Keratinocyte (primary cell): ENCODE data around the gene AKT1. TPM values are rescaled to one million over a fixed set of nuclear protein-coding genes. Genes with fewer than 3 reads are reported as not detected.

Source experiments
- DNase-seq: peaks from one replicate; pipeline ENCODE4 v3.0.0-alpha.2; 2011; ENCODE audit warnings: low read depth, missing footprints, low spot score
- FAIRE-seq: peaks from 2 replicates; lab custom pipeline; 2011; peaks lifted over from hg19 to GRCh38; lab: Jason Lieb, UNC
- H2AFZ ChIP-seq: 2 replicates; pipeline ENCODE4 v1.6.0; 2012; ENCODE audit warnings: low read length, control low read depth, inconsistent platforms; ENCODE audit not compliant: control insufficient read depth
- H3K27ac ChIP-seq: 2 replicates; pipeline ENCODE4 v1.5.1; 2011; ENCODE audit warnings: low read length; ENCODE audit not compliant: control insufficient read depth, insufficient read depth
- H3K27me3 ChIP-seq: 3 replicates; pipeline ENCODE4 v1.6.0; 2011; ENCODE audit warnings: low read length; ENCODE audit not compliant: control insufficient read depth, insufficient read depth; ENCODE audit errors: extremely low read depth
- H3K36me3 ChIP-seq, 2 experiments: 2 replicates in 1 of 2; 3 replicates in 1 of 2; pipeline ENCODE4 v1.5.1; 2011; ENCODE audit warnings: low read length in 2 of 2, mild to moderate bottlenecking in 1 of 2; ENCODE audit not compliant: control insufficient read depth in 2 of 2, insufficient read depth in 2 of 2; ENCODE audit errors: extremely low read depth in 1 of 2
- H3K4me1 ChIP-seq: 3 replicates; pipeline ENCODE4 v1.5.1; 2011; ENCODE audit warnings: low read length; ENCODE audit not compliant: control insufficient read depth, insufficient read depth; ENCODE audit errors: extremely low read depth
- H3K4me2 ChIP-seq: 3 replicates; pipeline ENCODE4 v1.6.0; 2011; ENCODE audit warnings: low read depth, low read length; ENCODE audit not compliant: control insufficient read depth, insufficient read depth; ENCODE audit errors: extremely low read depth
- H3K4me3 ChIP-seq, 3 experiments: fragments of 200-600 bp in 1 of 3; sonication (generic) in 1 of 3; 2 replicates in 2 of 3; 3 replicates in 1 of 3; pipeline ENCODE4 v1.5.1; 2011 to 2016; ENCODE audit warnings: low read length in 3 of 3, mild to moderate bottlenecking in 3 of 3, control low read depth in 2 of 3, inconsistent platforms in 1 of 3, low read depth in 1 of 3, mixed read lengths in 1 of 3, mixed run types in 1 of 3, moderate library complexity in 1 of 3; ENCODE audit not compliant: control insufficient read depth in 2 of 3, insufficient read depth in 2 of 3; ENCODE audit errors: extremely low read depth in 1 of 3
- H3K79me2 ChIP-seq: 2 replicates; pipeline ENCODE4 v1.6.0; 2012; ENCODE audit warnings: low read length; ENCODE audit not compliant: control insufficient read depth, insufficient read depth
- H3K9ac ChIP-seq: 3 replicates; pipeline ENCODE4 v1.6.0; 2011; ENCODE audit warnings: low read length; ENCODE audit not compliant: control insufficient read depth, insufficient read depth; ENCODE audit errors: extremely low read depth
- H3K9me1 ChIP-seq: 3 replicates; pipeline ENCODE4 v1.6.0; 2011; ENCODE audit warnings: low read length; ENCODE audit not compliant: control insufficient read depth, insufficient read depth; ENCODE audit errors: extremely low read depth
- H3K9me3 ChIP-seq: 2 replicates; pipeline ENCODE4 v1.5.1; 2012; ENCODE audit warnings: low read depth, low read length; ENCODE audit not compliant: control insufficient read depth
- H4K20me1 ChIP-seq: 3 replicates; pipeline ENCODE4 v1.6.0; 2011; ENCODE audit warnings: low read length; ENCODE audit not compliant: control insufficient read depth, insufficient read depth; ENCODE audit errors: extremely low read depth
- EZH2 ChIP-seq: IDR thresholded peaks from one replicate; pipeline ENCODE4 v1.6.1; 2012; ENCODE audit warnings: inconsistent platforms, mild to moderate bottlenecking, low read length, moderate library complexity
- dilution Hi-C: fragments of 300-500 bp; cut with MboI; formaldehyde crosslinking; loops from one replicate; pipeline ENCODE4 v1.7.0; 2020; ENCODE audit warnings: low sequenced_read_pairs; ENCODE audit not compliant: extremely low pct_ligation_motif_present
- polyA plus RNA-seq, 5 experiments: library from polyadenylated mRNA; depleted of rRNA in 3 of 5; stranded (reverse) in 3 of 5; stranded (forward) in 1 of 5; unstranded in 1 of 5; fragments of >200 nt; gene quantifications; 1 replicate in 1 of 5; 2 replicates in 3 of 5; 3 replicates in 1 of 5; pipeline versions ENCODE4 v1.2.1 to v1.2.3, GENCODE V29; 2011 to 2012; ENCODE audit warnings: missing spikeins in 2 of 5, low read depth in 1 of 5, low replicate concordance in 1 of 5
- TF ChIP-seq, protein P1 (sequence below), 3 experiments: IDR thresholded peaks in 1 of 3; conservative IDR thresholded peaks in 1 of 3; optimal IDR thresholded peaks in 1 of 3; 2 replicates in 2 of 3; 3 replicates in 1 of 3; pipeline versions ENCODE3 to v1.5.1; 2011; ENCODE audit warnings: low read length in 3 of 3, mild to moderate bottlenecking in 3 of 3, moderate library complexity in 2 of 3, control low read depth in 1 of 3, inconsistent platforms in 1 of 3; ENCODE audit not compliant: insufficient read depth in 2 of 3; ENCODE audit errors: extremely low read depth in 1 of 3

The AKT1 gene
- polyA plus RNA-seq, 1 donor (not counting 4 experiments of a cell fraction or from before 2014, with no cell fraction given): 82.3 TPM

- H4K20me1 ChIP-seq: peaks cover 7% of the 10 kb centered on the region
- dilution Hi-C loops: no loop called here
- DNase-seq (no peak), FAIRE-seq (no peak)
- peaks cover 10 to 11% of the 10 kb centered on the region in 2 experiments for H3K36me3 ChIP-seq
- no peaks in the 10 kb centered on the region for H3K9me3 ChIP-seq
- H3K79me2 ChIP-seq: peaks cover 25% of the 10 kb centered on the region
- H3K27me3 ChIP-seq: no peaks in the 10 kb centered on the region
- no peak overlapping the region for H3K4me2 ChIP-seq
- H3K4me1 ChIP-seq: no peaks in the 10 kb centered on the region
- TF ChIP-seq, protein P1, sequence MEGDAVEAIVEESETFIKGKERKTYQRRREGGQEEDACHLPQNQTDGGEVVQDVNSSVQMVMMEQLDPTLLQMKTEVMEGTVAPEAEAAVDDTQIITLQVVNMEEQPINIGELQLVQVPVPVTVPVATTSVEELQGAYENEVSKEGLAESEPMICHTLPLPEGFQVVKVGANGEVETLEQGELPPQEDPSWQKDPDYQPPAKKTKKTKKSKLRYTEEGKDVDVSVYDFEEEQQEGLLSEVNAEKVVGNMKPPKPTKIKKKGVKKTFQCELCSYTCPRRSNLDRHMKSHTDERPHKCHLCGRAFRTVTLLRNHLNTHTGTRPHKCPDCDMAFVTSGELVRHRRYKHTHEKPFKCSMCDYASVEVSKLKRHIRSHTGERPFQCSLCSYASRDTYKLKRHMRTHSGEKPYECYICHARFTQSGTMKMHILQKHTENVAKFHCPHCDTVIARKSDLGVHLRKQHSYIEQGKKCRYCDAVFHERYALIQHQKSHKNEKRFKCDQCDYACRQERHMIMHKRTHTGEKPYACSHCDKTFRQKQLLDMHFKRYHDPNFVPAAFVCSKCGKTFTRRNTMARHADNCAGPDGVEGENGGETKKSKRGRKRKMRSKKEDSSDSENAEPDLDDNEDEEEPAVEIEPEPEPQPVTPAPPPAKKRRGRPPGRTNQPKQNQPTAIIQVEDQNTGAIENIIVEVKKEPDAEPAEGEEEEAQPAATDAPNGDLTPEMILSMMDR (optimal IDR thresholded peaks at IDR 0.05 in 1 of 3, IDR thresholded peaks at IDR 0.05 in 1 of 3, conservative IDR thresholded peaks at IDR 0.05 in 1 of 3; ENCODE audit: extremely low read depth in 1 of 3, insufficient read depth in 2 of 3, low read length in 3 of 3): no peak
- TF ChIP-seq EZH2: no peak
- no peak overlapping the region for H3K9ac ChIP-seq
- no peaks in the 10 kb centered on the region for H3K9me1 ChIP-seq
- H3K4me3 ChIP-seq: no peak overlapping the region
- H2AFZ ChIP-seq: no peak overlapping the region
- no peak overlapping the region for H3K27ac ChIP-seq
Observed at GRCh38 chr14:104782086-104782807, 13.3 kb downstream of the AKT1 start.

- Histone ChIP-seq H3K9ac (no peak overlapping the region), H3K9me3 (no peaks in the 10 kb centered on the region), H3K36me3 (peaks cover 11 to 15% of the 10 kb centered on the region in 2 experiments), H3K9me1 (no peaks in the 10 kb centered on the region), H3K4me1 (no peaks in the 10 kb centered on the region), H3K79me2 (peaks cover 18% of the 10 kb centered on the region), H3K4me2 (no peak overlapping the region), H4K20me1 (peaks cover 7% of the 10 kb centered on the region), H3K27ac (no peak overlapping the region), H3K27me3 (no peaks in the 10 kb centered on the region), H3K4me3 (no peak overlapping the region), H2AFZ (no peak overlapping the region)
- TF ChIP-seq EZH2: no peak
- TF ChIP-seq, protein P1 (optimal IDR thresholded peaks at IDR 0.05 in 1 of 3, IDR thresholded peaks at IDR 0.05 in 1 of 3, conservative IDR thresholded peaks at IDR 0.05 in 1 of 3; ENCODE audit: extremely low read depth in 1 of 3, insufficient read depth in 2 of 3, low read length in 3 of 3): no peak
- dilution Hi-C loops: no loop called here
- DNase-seq (no peak), FAIRE-seq (no peak)
Observed at GRCh38 chr14:104781271-104782077, 14.1 kb downstream of the AKT1 start.
